Stimulated activated CD4-positive, alpha-beta T cell treated with anti-CD3 and anti-CD28 coated beads, Interleukin-15, amount 100 ng/mL, for 48 hours (primary cell): ENCODE data around the gene KIF18B.

Source experiments
- DNase-seq, 2 donors: peaks; one replicate each; pipeline ENCODE4 v3.0.0-alpha.2; 2020; ENCODE audit warnings: low read depth in 2 of 2

The KIF18B gene

DNA sequence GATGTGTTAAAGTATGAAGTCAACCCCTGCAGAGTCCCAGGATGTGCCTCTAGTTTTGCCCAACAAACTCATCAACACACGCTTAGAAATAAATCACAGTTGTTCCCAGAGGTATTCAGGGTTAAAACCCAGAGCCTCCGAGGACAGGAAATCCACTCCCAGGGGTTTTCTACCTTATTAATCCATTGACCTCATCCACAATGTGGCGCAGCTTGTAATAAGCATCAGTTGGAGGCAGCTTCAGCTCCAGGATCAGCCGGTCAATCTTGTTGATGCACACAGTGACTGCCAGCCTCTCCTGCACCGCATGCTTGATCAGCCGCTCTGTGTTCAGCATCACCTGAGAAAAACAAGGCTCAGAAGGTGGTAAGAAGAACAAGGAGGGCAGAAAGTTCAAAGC, 71.8 kb downstream of the KIF18B start:
- no peak for DNase-seq
